K562 (cell line): ENCODE measurements around the gene NEUROD4. TPM values are rescaled to one million over a fixed set of nuclear protein-coding genes. Genes with fewer than 3 reads are reported as not detected.

ENCODE experiments used
- CBFA2T3 ChIP-seq: fragments of 450-650 bp; IDR thresholded peaks from 2 replicates; pipeline ENCODE4 v1.6.1; 2017
- DPF2 ChIP-seq: fragments of 450-650 bp; IDR thresholded peaks from 2 replicates; pipeline ENCODE4 v1.6.1; 2016
- EP300 ChIP-seq: IDR thresholded peaks from 2 replicates; pipeline ENCODE4 v1.6.1; 2012; ENCODE audit warnings: low read length, improper control_type of control experiment
- ETV6 ChIP-seq, 3 experiments: fragments of 150-350 bp in 1 of 3; sonication (generic) in 1 of 3; formaldehyde crosslinking in 1 of 3; IDR thresholded peaks; 2 replicates each; pipeline versions ENCODE4 v1.6.1 to v1.8.0; 2014 to 2022; ENCODE audit warnings: borderline replicate concordance in 2 of 3, low read depth in 2 of 3, antibody characterized with exemption in 1 of 3, low read length in 1 of 3, mild to moderate bottlenecking in 1 of 3, missing genetic modification reagents in 1 of 3
- GABPA ChIP-seq: fragments of 200-800 bp; sonication (Bioruptor generic); conservative IDR thresholded peaks from 2 replicates; pipeline ENCODE4 v1.6.1; 2016; ENCODE audit warnings: low read depth, missing genetic modification characterization, missing compliant biosample characterization
- KDM1A ChIP-seq, 2 experiments: fragments of 450-650 bp; IDR thresholded peaks; 2 replicates each; pipeline ENCODE4 v1.6.1; 2016; ENCODE audit warnings: mild to moderate bottlenecking in 2 of 2
- LEF1 ChIP-seq: fragments of 450-650 bp; IDR thresholded peaks from 2 replicates; pipeline ENCODE4 v1.6.1; 2016; ENCODE audit warnings: mild to moderate bottlenecking
- MEF2A ChIP-seq: IDR thresholded peaks from 2 replicates; pipeline ENCODE4 v1.6.1; 2011; ENCODE audit warnings: low read depth, mild to moderate bottlenecking, low read length, moderate library complexity; ENCODE audit not compliant: control insufficient read depth
- MIER1 ChIP-seq: fragments of 450-650 bp; IDR thresholded peaks from 2 replicates; pipeline ENCODE4 v1.6.1; 2016; ENCODE audit warnings: antibody characterized with exemption, mild to moderate bottlenecking, low read depth
- RBM39 ChIP-seq: fragments of 200-400 bp; formaldehyde crosslinking; optimal IDR thresholded peaks from 2 replicates; pipeline ENCODE3; 2018; ENCODE audit warnings: low read depth, low read length
- TRIM24 ChIP-seq, 2 experiments: fragments of 450-650 bp; IDR thresholded peaks; 2 replicates each; pipeline ENCODE4 v1.6.1; 2016
- ZNF316 ChIP-seq: fragments of 450-650 bp; IDR thresholded peaks from 2 replicates; pipeline ENCODE4 v1.6.1; 2016
- ZNF584 ChIP-seq: fragments of 200-800 bp; sonication (Bioruptor generic); IDR thresholded peaks from 2 replicates; pipeline ENCODE4 v1.6.1; 2016; ENCODE audit warnings: low read depth, mild to moderate bottlenecking, missing genetic modification characterization, missing compliant biosample characterization
- polyA plus RNA-seq, 8 experiments: library from polyadenylated mRNA; depleted of rRNA in 4 of 8; stranded (reverse) in 5 of 8; unstranded in 3 of 8; fragments of >200 nt; fragmentation: Nextera tagmentation in 2 of 8; fragmentation: Illumina TruSeq in 1 of 8; extraction: Ambion mirVana in 2 of 8; extraction: Trizol in 1 of 8; gene quantifications; 2 replicates each; pipeline versions ENCODE4 v1.2.1 to v1.2.3, GENCODE V29; 2011 to 2014; ENCODE audit warnings: inconsistent platforms in 1 of 8, missing spikeins in 1 of 8
- total RNA-seq, 7 experiments: library from RNA; depleted of rRNA in 6 of 7; stranded (reverse); fragments of >200 nt in 6 of 7; fragmentation: Illumina TruSeq in 2 of 7; extraction: Trizol in 2 of 7; gene quantifications; 2 replicates each; pipeline versions ENCODE4 v1.2.1 to v1.2.3, GENCODE V29; 2011 to 2021; ENCODE audit warnings: low replicate concordance in 1 of 7
- TF ChIP-seq, protein P1 (sequence below): fragments of 450-650 bp; IDR thresholded peaks from 2 replicates; pipeline ENCODE4 v1.6.1; 2017; ENCODE audit warnings: antibody characterized with exemption
- TF ChIP-seq, protein P2 (sequence below): fragments of 200-800 bp; sonication (Bioruptor generic); IDR thresholded peaks from 2 replicates; pipeline ENCODE4 v1.6.1; 2017; ENCODE audit warnings: missing genetic modification characterization, missing compliant biosample characterization
- TF ChIP-seq, protein P3 (sequence below): fragments of 250-450 bp; sonication (Bioruptor Pico); IDR thresholded peaks from 2 replicates; pipeline ENCODE4 v1.5.0; 2022; ENCODE audit warnings: mild to moderate bottlenecking
- TF ChIP-seq, protein P4 (sequence below): IDR thresholded peaks from 2 replicates; pipeline ENCODE4 v1.6.1; 2012; ENCODE audit warnings: low read depth, low read length, improper control_type of control experiment, borderline replicate concordance
- TF ChIP-seq, protein P5 (sequence below): sonication (generic); IDR thresholded peaks from 2 replicates; pipeline ENCODE4 v1.6.1; 2016
- TF ChIP-seq, protein P6 (sequence below): fragments of 250-450 bp; sonication (Bioruptor Pico); IDR thresholded peaks from 2 replicates; pipeline ENCODE4 v1.8.0; 2022; ENCODE audit warnings: inconsistent platforms

Gene NEUROD4
- total and polyA plus RNA-seq, 9 of the 15 experiments (the other 6 are each of a cell fraction or from before 2014, with no cell fraction given): not detected

DNA sequence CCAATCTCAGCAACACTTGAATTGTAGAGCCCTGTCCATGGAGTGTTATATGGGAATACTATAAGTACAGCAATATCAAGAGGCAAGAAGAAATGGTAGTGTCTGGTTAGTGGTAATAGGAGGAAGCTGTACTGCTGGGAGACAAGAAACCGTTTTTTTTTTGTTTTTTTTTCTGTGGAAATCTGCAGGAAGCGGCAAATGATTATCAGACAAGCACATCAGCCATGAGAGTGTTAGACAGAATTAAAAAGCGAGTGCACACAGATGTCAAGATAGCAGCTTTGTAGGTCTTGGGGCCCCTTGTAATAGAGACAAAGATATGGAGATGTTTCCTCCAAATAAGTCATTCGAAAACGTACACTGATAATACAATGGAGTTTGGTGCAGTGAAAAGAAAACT lies 41.9 kb upstream of the NEUROD4 start (continued):
- TF ChIP-seq, protein P1, sequence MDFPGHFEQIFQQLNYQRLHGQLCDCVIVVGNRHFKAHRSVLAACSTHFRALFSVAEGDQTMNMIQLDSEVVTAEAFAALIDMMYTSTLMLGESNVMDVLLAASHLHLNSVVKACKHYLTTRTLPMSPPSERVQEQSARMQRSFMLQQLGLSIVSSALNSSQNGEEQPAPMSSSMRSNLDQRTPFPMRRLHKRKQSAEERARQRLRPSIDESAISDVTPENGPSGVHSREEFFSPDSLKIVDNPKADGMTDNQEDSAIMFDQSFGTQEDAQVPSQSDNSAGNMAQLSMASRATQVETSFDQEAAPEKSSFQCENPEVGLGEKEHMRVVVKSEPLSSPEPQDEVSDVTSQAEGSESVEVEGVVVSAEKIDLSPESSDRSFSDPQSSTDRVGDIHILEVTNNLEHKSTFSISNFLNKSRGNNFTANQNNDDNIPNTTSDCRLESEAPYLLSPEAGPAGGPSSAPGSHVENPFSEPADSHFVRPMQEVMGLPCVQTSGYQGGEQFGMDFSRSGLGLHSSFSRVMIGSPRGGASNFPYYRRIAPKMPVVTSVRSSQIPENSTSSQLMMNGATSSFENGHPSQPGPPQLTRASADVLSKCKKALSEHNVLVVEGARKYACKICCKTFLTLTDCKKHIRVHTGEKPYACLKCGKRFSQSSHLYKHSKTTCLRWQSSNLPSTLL: no peak
- TF ChIP-seq ZNF584 (no peak), DPF2 (peak; percentile 61), MEF2A (no peak), ETV6 (IDR thresholded peaks at IDR 0.05; ENCODE audit: borderline replicate concordance in 1 of 2, low read depth in 2 of 2, low read length in 1 of 2) (no peak), ETV6 (CRISPR knock-in tag; IDR thresholded peaks at IDR 0.05; ENCODE audit: borderline replicate concordance) (no peak), TRIM24 (IDR thresholded peaks at IDR 0.05) (no peak), CBFA2T3 (peak; percentile 56), ZNF316 (no peak), LEF1 (peak; percentile 60; the same call in 1 of the 2 replicates), KDM1A (IDR thresholded peaks at IDR 0.05) (no peak), RBM39 (no peak), GABPA (tag) (no peak; the same call in 1 of the 2 replicates), EP300 (peak; percentile 81), MIER1 (peak; percentile 81; the same call in 1 of the 2 replicates)
- TF ChIP-seq, protein P2, sequence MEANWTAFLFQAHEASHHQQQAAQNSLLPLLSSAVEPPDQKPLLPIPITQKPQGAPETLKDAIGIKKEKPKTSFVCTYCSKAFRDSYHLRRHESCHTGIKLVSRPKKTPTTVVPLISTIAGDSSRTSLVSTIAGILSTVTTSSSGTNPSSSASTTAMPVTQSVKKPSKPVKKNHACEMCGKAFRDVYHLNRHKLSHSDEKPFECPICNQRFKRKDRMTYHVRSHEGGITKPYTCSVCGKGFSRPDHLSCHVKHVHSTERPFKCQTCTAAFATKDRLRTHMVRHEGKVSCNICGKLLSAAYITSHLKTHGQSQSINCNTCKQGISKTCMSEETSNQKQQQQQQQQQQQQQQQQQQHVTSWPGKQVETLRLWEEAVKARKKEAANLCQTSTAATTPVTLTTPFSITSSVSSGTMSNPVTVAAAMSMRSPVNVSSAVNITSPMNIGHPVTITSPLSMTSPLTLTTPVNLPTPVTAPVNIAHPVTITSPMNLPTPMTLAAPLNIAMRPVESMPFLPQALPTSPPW: no peak
- TF ChIP-seq, protein P3, sequence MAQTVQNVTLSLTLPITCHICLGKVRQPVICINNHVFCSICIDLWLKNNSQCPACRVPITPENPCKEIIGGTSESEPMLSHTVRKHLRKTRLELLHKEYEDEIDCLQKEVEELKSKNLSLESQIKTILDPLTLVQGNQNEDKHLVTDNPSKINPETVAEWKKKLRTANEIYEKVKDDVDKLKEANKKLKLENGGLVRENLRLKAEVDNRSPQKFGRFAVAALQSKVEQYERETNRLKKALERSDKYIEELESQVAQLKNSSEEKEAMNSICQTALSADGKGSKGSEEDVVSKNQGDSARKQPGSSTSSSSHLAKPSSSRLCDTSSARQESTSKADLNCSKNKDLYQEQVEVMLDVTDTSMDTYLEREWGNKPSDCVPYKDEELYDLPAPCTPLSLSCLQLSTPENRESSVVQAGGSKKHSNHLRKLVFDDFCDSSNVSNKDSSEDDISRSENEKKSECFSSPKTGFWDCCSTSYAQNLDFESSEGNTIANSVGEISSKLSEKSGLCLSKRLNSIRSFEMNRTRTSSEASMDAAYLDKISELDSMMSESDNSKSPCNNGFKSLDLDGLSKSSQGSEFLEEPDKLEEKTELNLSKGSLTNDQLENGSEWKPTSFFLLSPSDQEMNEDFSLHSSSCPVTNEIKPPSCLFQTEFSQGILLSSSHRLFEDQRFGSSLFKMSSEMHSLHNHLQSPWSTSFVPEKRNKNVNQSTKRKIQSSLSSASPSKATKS (CRISPR knock-in tag): no peak
- TF ChIP-seq, protein P4, sequence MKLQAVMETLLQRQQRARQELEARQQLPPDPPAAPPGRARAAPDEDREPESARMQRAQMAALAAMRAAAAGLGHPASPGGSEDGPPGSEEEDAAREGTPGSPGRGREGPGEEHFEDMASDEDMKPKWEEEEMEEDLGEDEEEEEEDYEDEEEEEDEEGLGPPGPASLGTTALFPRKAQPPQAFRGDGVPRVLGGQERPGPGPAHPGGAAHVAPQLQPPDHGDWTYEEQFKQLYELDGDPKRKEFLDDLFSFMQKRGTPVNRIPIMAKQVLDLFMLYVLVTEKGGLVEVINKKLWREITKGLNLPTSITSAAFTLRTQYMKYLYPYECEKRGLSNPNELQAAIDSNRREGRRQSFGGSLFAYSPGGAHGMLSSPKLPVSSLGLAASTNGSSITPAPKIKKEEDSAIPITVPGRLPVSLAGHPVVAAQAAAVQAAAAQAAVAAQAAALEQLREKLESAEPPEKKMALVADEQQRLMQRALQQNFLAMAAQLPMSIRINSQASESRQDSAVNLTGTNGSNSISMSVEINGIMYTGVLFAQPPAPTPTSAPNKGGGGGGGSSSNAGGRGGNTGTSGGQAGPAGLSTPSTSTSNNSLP: 0 out of 2 replicates have a peak, but pooled peaks have one; percentile 39
- TF ChIP-seq, protein P5, sequence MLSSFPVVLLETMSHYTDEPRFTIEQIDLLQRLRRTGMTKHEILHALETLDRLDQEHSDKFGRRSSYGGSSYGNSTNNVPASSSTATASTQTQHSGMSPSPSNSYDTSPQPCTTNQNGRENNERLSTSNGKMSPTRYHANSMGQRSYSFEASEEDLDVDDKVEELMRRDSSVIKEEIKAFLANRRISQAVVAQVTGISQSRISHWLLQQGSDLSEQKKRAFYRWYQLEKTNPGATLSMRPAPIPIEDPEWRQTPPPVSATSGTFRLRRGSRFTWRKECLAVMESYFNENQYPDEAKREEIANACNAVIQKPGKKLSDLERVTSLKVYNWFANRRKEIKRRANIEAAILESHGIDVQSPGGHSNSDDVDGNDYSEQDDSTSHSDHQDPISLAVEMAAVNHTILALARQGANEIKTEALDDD: peak; percentile 45; the same call in 1 of the 2 replicates
- TF ChIP-seq, protein P6, sequence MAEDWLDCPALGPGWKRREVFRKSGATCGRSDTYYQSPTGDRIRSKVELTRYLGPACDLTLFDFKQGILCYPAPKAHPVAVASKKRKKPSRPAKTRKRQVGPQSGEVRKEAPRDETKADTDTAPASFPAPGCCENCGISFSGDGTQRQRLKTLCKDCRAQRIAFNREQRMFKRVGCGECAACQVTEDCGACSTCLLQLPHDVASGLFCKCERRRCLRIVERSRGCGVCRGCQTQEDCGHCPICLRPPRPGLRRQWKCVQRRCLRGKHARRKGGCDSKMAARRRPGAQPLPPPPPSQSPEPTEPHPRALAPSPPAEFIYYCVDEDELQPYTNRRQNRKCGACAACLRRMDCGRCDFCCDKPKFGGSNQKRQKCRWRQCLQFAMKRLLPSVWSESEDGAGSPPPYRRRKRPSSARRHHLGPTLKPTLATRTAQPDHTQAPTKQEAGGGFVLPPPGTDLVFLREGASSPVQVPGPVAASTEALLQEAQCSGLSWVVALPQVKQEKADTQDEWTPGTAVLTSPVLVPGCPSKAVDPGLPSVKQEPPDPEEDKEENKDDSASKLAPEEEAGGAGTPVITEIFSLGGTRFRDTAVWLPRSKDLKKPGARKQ: no peak
